Activated naive CD4-positive, alpha-beta T cell treated with anti-CD3 and anti-CD28 coated beads, Interleukin-2, amount 10 ng/mL, durations not matched to agents 7 days and 5 days (primary cell): Measurements from ENCODE around the gene KLRC4.
"Not testable (repeated sequence)": the region's sequence is repeated elsewhere in the genome, so short reads cannot be mapped to it uniquely, and the experiment has no call there.

Experiments
- CTCF ChIA-PET: fragments of 350-600 bp; sonication (Branson Sonifier 250); formaldehyde crosslinking; loops from one replicate; lab custom pipeline; 2021; ENCODE audit warnings: antibody characterized with exemption; lab: Charles Lee
- DNase-seq: peaks from one replicate; pipeline ENCODE4 v3.0.0-alpha.2; 2020
- H3K27ac Mint-ChIP-seq: one replicate; pipeline ENCODE4 v1.8.0; 2021; ENCODE audit warnings: mild to moderate bottlenecking, moderate library complexity, mixed read lengths
- H3K27me3 Mint-ChIP-seq: one replicate; pipeline ENCODE4 v1.8.0; 2021; ENCODE audit warnings: mild to moderate bottlenecking, mixed read lengths
- H3K36me3 Mint-ChIP-seq: one replicate; pipeline ENCODE4 v1.8.0; 2021; ENCODE audit warnings: mixed read lengths
- H3K4me1 Mint-ChIP-seq: one replicate; pipeline ENCODE4 v1.8.0; 2021; ENCODE audit warnings: mixed read lengths
- H3K4me3 Mint-ChIP-seq: one replicate; pipeline ENCODE4 v1.8.0; 2021; ENCODE audit warnings: mild to moderate bottlenecking, moderate library complexity, mixed read lengths
- H3K9me3 Mint-ChIP-seq: one replicate; pipeline ENCODE4 v1.8.0; 2021; ENCODE audit warnings: mixed read lengths

Gene KLRC4

GRCh38 chr12:10389904-10390303, 19.7 kb downstream of the KLRC4 start, which contains the start of gene KLRK1:
TSS of gene KLRK1 (minus strand) at chr12:10390041. CDS start at chr12:10388810, 1,231 bp downstream.
- peaks cover 4% of the 10 kb centered on the region for H3K27me3 Mint-ChIP-seq
- no peaks in the 10 kb centered on the region for H3K9me3 Mint-ChIP-seq
- no peaks in the 10 kb centered on the region for H3K36me3 Mint-ChIP-seq
- H3K4me3 Mint-ChIP-seq, result no peak within 1 kb of the TSS
- H3K27ac Mint-ChIP-seq, result no peak within 1 kb of the TSS
- DNase-seq, result no peak
- no peaks in the 10 kb centered on the region for H3K4me1 Mint-ChIP-seq
- CTCF ChIA-PET, result no interaction called here

GRCh38 chr12:10388624-10389413, 20.7 kb downstream of the KLRC4 start:
- Mint-ChIP-seq H3K9me3 (no peaks in the 10 kb centered on the region), H3K27me3 (peaks cover 4% of the 10 kb centered on the region), H3K4me3 (peak overlapping the region; percentile 1), H3K4me1 (no peaks in the 10 kb centered on the region), H3K36me3 (no peaks in the 10 kb centered on the region), H3K27ac (peak overlapping the region; percentile 55)
- CTCF ChIA-PET, result no interaction called here
- DNase-seq, result no peak

GRCh38 chr12:10387498-10387897, 22.1 kb downstream of the KLRC4 start:
- DNase-seq, CTCF ChIA-PET, H3K9me3 Mint-ChIP-seq, H3K4me3 Mint-ChIP-seq, H3K4me1 Mint-ChIP-seq, H3K36me3 Mint-ChIP-seq, H3K27ac Mint-ChIP-seq, H3K27me3 Mint-ChIP-seq: not testable (repeated sequence)

GRCh38 chr12:10386857-10387256, 22.7 kb downstream of the KLRC4 start:
- CTCF ChIA-PET, result no interaction called here
- H3K9me3 Mint-ChIP-seq, result no peaks in the 10 kb centered on the region
- no peaks in the 10 kb centered on the region for H3K4me1 Mint-ChIP-seq
- no peak overlapping the region for H3K27ac Mint-ChIP-seq
- DNase-seq, result no peak
- H3K27me3 Mint-ChIP-seq, result peaks cover 6% of the 10 kb centered on the region
- H3K4me3 Mint-ChIP-seq, result no peak overlapping the region
- no peaks in the 10 kb centered on the region for H3K36me3 Mint-ChIP-seq

- Mint-ChIP-seq H3K36me3 (no peaks in the 10 kb centered on the region), H3K27me3 (peaks cover 14% of the 10 kb centered on the region), H3K27ac (no peak overlapping the region), H3K4me1 (no peaks in the 10 kb centered on the region), H3K9me3 (no peaks in the 10 kb centered on the region), H3K4me3 (no peak overlapping the region)
- no peak for DNase-seq
- CTCF ChIA-PET, result no interaction called here
Measured at GRCh38 chr12:10385166-10385613, 24.4 kb downstream of the KLRC4 start.

GRCh38 chr12:10384191-10384590, 25.4 kb downstream of the KLRC4 start:
- no peak overlapping the region for H3K27ac Mint-ChIP-seq
- no peaks in the 10 kb centered on the region for H3K9me3 Mint-ChIP-seq
- DNase-seq, result no peak
- H3K4me3 Mint-ChIP-seq, result no peak overlapping the region
- no peaks in the 10 kb centered on the region for H3K36me3 Mint-ChIP-seq
- no peaks in the 10 kb centered on the region for H3K4me1 Mint-ChIP-seq
- H3K27me3 Mint-ChIP-seq, result peaks cover 14% of the 10 kb centered on the region
- CTCF ChIA-PET, result no interaction called here

GRCh38 chr12:10381928-10382628, 27.5 kb downstream of the KLRC4 start:
- DNase-seq, result no peak
- H3K4me1 Mint-ChIP-seq, result no peaks in the 10 kb centered on the region
- CTCF ChIA-PET, result no interaction called here
- H3K9me3 Mint-ChIP-seq, result no peaks in the 10 kb centered on the region
- H3K27me3 Mint-ChIP-seq, result peaks cover 11% of the 10 kb centered on the region
- no peak overlapping the region for H3K27ac Mint-ChIP-seq
- no peak overlapping the region for H3K4me3 Mint-ChIP-seq
- no peaks in the 10 kb centered on the region for H3K36me3 Mint-ChIP-seq

- DNase-seq, H3K9me3 Mint-ChIP-seq, H3K4me1 Mint-ChIP-seq, H3K4me3 Mint-ChIP-seq, H3K36me3 Mint-ChIP-seq, H3K27ac Mint-ChIP-seq, CTCF ChIA-PET: not testable (repeated sequence)
- peaks cover 16% of the 10 kb centered on the region for H3K27me3 Mint-ChIP-seq
Measured at GRCh38 chr12:10378737-10379136, 30.8 kb downstream of the KLRC4 start.

GRCh38 chr12:10374624-10375018, 34.9 kb downstream of the KLRC4 start:
- CTCF ChIA-PET, result no interaction called here
- no peak overlapping the region for H3K27ac Mint-ChIP-seq
- H3K36me3 Mint-ChIP-seq, result no peaks in the 10 kb centered on the region
- H3K4me3 Mint-ChIP-seq, result no peak overlapping the region
- DNase-seq, result no peak
- H3K27me3 Mint-ChIP-seq, result peaks cover 9% of the 10 kb centered on the region
- H3K4me1 Mint-ChIP-seq, result peaks cover 13% of the 10 kb centered on the region
- H3K9me3 Mint-ChIP-seq, result no peaks in the 10 kb centered on the region

- DNase-seq, result no peak
- Mint-ChIP-seq H3K4me1 (peaks cover 16% of the 10 kb centered on the region), H3K27ac (no peak overlapping the region), H3K9me3 (peaks cover 6% of the 10 kb centered on the region), H3K4me3 (no peak overlapping the region), H3K36me3 (peaks cover 2% of the 10 kb centered on the region), H3K27me3 (peaks cover 16% of the 10 kb centered on the region)
- CTCF ChIA-PET, result no interaction called here
Measured at GRCh38 chr12:10372559-10372958, 37.0 kb downstream of the KLRC4 start.

GRCh38 chr12:10371893-10372535, 37.5 kb downstream of the KLRC4 start:
- H3K4me3 Mint-ChIP-seq, CTCF ChIA-PET, H3K9me3 Mint-ChIP-seq, H3K36me3 Mint-ChIP-seq, DNase-seq, H3K27ac Mint-ChIP-seq: not testable (repeated sequence)
- peaks cover 16% of the 10 kb centered on the region for H3K27me3 Mint-ChIP-seq
- H3K4me1 Mint-ChIP-seq, result peaks cover 16% of the 10 kb centered on the region

- H3K9me3 Mint-ChIP-seq, result peaks cover 7% of the 10 kb centered on the region
- peaks cover 2% of the 10 kb centered on the region for H3K36me3 Mint-ChIP-seq
- DNase-seq, result no peak
- peaks cover 16% of the 10 kb centered on the region for H3K4me1 Mint-ChIP-seq
- CTCF ChIA-PET, result interaction anchor here (0.6 kb wide), 1 partner anchor 14 kb away, joined by 3 read pairs; no protein-coding TSS in a partner anchor
- no peak overlapping the region for H3K4me3 Mint-ChIP-seq
- peaks cover 16% of the 10 kb centered on the region for H3K27me3 Mint-ChIP-seq
- H3K27ac Mint-ChIP-seq, result no peak overlapping the region
Measured at GRCh38 chr12:10369557-10370415, 39.8 kb downstream of the KLRC4 start.

- Mint-ChIP-seq H3K27me3 (peaks cover 10% of the 10 kb centered on the region), H3K9me3 (peaks cover 7% of the 10 kb centered on the region), H3K4me3 (no peak overlapping the region), H3K27ac (peak overlapping the region; percentile 31), H3K4me1 (peaks cover 16% of the 10 kb centered on the region), H3K36me3 (peaks cover 2% of the 10 kb centered on the region)
- no peak for DNase-seq
- CTCF ChIA-PET, result no interaction called here
Measured at GRCh38 chr12:10368206-10369171, 41.1 kb downstream of the KLRC4 start.
